HG02759 (cell line): ENCODE results near the gene JADE2.
"Not testable (repeated sequence)": the region's sequence is repeated elsewhere in the genome, so short reads cannot be mapped to it uniquely, and the experiment has no call there.

Source experiments
- ATAC-seq: cut with Tn5 transposase; IDR thresholded peaks from one replicate; pipeline ENCODE4 v1.9.1; 2021; ENCODE audit warnings: mild to moderate bottlenecking, moderate library complexity; ENCODE audit not compliant: unreplicated experiment

JADE2 gene

GRCh38 chr5:134550271-134551214 lies 25.1 kb downstream of the JADE2 start:
- no peak for ATAC-seq

GRCh38 chr5:134551901-134552300 lies 26.4 kb downstream of the JADE2 start:
- ATAC-seq, result no peak

GRCh38 chr5:134552301-134552700 lies 26.8 kb downstream of the JADE2 start:
- no peak for ATAC-seq

- not testable (repeated sequence) for ATAC-seq
These were observed 27.2 kb downstream of the JADE2 start for GRCh38 chr5:134552716-134553115.

GRCh38 chr5:134553821-134554267 lies 28.4 kb downstream of the JADE2 start:
- ATAC-seq, result no peak

GRCh38 chr5:134554319-134555222 lies 29.1 kb downstream of the JADE2 start:
- peak; percentile 47 for ATAC-seq

GRCh38 chr5:134555223-134555889 lies 29.9 kb downstream of the JADE2 start:
- no peak for ATAC-seq

- no peak for ATAC-seq
These were observed 30.4 kb downstream of the JADE2 start for GRCh38 chr5:134555890-134556311.

- ATAC-seq, result not testable (repeated sequence)
These were observed 31.1 kb downstream of the JADE2 start for GRCh38 chr5:134556588-134556987.

GRCh38 chr5:134556994-134557393 lies 31.5 kb downstream of the JADE2 start:
- no peak for ATAC-seq

- ATAC-seq, result no peak
These were observed 34.2 kb downstream of the JADE2 start for GRCh38 chr5:134559672-134560071.

GRCh38 chr5:134560698-134561097 lies 35.2 kb downstream of the JADE2 start:
- no peak for ATAC-seq

- no peak for ATAC-seq
These were observed 36.4 kb downstream of the JADE2 start for GRCh38 chr5:134561871-134562296.

GRCh38 chr5:134563221-134563620 lies 37.8 kb downstream of the JADE2 start:
- ATAC-seq, result no peak

GRCh38 chr5:134563962-134564361 lies 38.5 kb downstream of the JADE2 start:
- no peak for ATAC-seq

GRCh38 chr5:134564396-134564795 lies 38.9 kb downstream of the JADE2 start:
- no peak for ATAC-seq

- no peak for ATAC-seq
These were observed 40.6 kb downstream of the JADE2 start for GRCh38 chr5:134565791-134566740.

- ATAC-seq, result no peak
These were observed 41.3 kb downstream of the JADE2 start for GRCh38 chr5:134566741-134567221.

GRCh38 chr5:134567641-134568336 lies 42.3 kb downstream of the JADE2 start:
- ATAC-seq, result no peak
